Measurements from ENCODE around the gene C1orf122. TPM values are rescaled to one million over a fixed set of nuclear protein-coding genes. Genes with fewer than 3 reads are reported as not detected.

C1orf122 gene
- total and polyA plus RNA-seq, 2 of the 4 experiments (the other 2 are of a cell fraction): 2.0 to 13.6 TPM

DNA sequence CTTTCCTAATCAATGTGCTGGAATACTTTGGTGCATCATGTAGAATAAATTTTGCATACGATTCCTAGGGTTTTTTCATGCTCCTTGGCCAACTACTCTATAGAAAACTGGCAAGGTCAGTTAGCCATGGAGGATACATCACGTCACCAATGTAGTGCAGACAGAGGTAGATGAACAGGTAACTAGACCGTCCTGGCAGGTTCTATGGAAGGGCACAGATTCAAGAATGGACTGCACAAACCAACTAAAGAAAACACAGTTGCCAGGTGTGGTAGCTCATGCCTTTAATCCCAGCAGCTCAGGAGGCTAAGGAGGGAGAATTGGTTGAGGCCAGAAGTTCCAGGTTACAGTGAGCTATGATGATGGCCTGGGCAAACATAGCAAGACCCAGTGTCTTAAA, 41.9 kb downstream of the C1orf122 start:
- Histone ChIP-seq H3K4ac (ENCODE audit: low read depth, low read length) (no peak overlapping the region), H3K18ac (ENCODE audit: low read depth, low read length) (no peak overlapping the region), H3K36me3 (ENCODE audit: control insufficient read depth, insufficient read depth, low read length) (peaks cover 8% of the 10 kb centered on the region), H4K5ac (ENCODE audit: low read depth, low read length) (no peak overlapping the region), H4K91ac (ENCODE audit: insufficient read depth, low read depth, low read length) (no peak overlapping the region), H2BK120ac (ENCODE audit: low read depth, low read length) (no peak overlapping the region), H2BK5ac (ENCODE audit: low read depth, low read length, poor library complexity, severe bottlenecking) (no peak overlapping the region), H3K9ac (ENCODE audit: low read depth, low read length) (no peak overlapping the region), H4K20me1 (ENCODE audit: insufficient read depth, low read length) (peaks cover 21% of the 10 kb centered on the region; the same call in 1 of the 2 replicates), H3K14ac (replicated peaks; ENCODE audit: low read depth, low read length) (no peak overlapping the region), H3K9me3 (ENCODE audit: control insufficient read depth, insufficient read depth, low read length) (no peaks in the 10 kb centered on the region), H3K4me2 (ENCODE audit: low read depth, low read length) (no peak overlapping the region), H2AK9ac (replicated peaks; ENCODE audit: low read depth, low read length, poor library complexity) (no peak overlapping the region), H3K4me1 (ENCODE audit: control insufficient read depth, insufficient read depth, low read length) (peaks cover 4% of the 10 kb centered on the region; the same call in 1 of the 2 replicates), H3K27ac (ENCODE audit: insufficient read depth, low read length) (no peak overlapping the region), H3K23ac (ENCODE audit: low read depth, low read length) (no peak overlapping the region), H2AK5ac (ENCODE audit: low read depth, low read length) (no peak overlapping the region), H3K9me1 (ENCODE audit: insufficient read depth, low read length) (peaks cover 7% of the 10 kb centered on the region), H4K8ac (ENCODE audit: low read depth in 2 of 2, low read length in 2 of 2) (no peak overlapping the region), H3K56ac (ENCODE audit: extremely low read depth, insufficient read depth, low read length) (no peak overlapping the region), H3K79me1 (ENCODE audit: low read depth in 1 of 2, low read length in 2 of 2) (peaks cover 49 to 79% of the 10 kb centered on the region in 2 experiments), H2BK20ac (ENCODE audit: low read depth, low read length) (no peak overlapping the region), H3K27me3 (ENCODE audit: control insufficient read depth, insufficient read depth, low read length) (no peaks in the 10 kb centered on the region), H3K4me3 (ENCODE audit: insufficient read depth, low read depth, low read length) (no peak overlapping the region), H2AFZ (replicated peaks; ENCODE audit: low read length, poor library complexity) (no peak overlapping the region), H2BK15ac (ENCODE audit: low read depth, low read length) (no peak overlapping the region)
- POLR2A ChIA-PET (ENCODE audit: unreplicated experiment): no interaction called here
- no TSS peak for BruUV-seq (replicated peaks)
- no peak for DNase-seq
- CTCF ChIA-PET: no interaction called here
- ATAC-seq (ENCODE audit: low read depth): no peak
- WGBS, 2 experiments (ENCODE audit: extremely low coverage in 2 of 2, insufficient read length in 1 of 2): no CpG with 5 or more reads among the region's 3 CpGs
- dilution Hi-C loops (cut with HindIII; ENCODE audit: low sequenced_read_pairs, unreplicated experiment): no loop called here
- intact Hi-C loops (cut with micrococcal nuclease): no loop called here
- no peak for TF ChIP-seq CHD1 (IDR thresholded peaks at IDR 0.05; ENCODE audit: low read depth, low read length)
- no peak for TF ChIP-seq POLR2A (IDR thresholded peaks at IDR 0.05; ENCODE audit: low read depth, low read length)
- in situ Hi-C loops (cut with MboI; ENCODE audit: low sequenced_read_pairs): no loop called here
